Limb (tissue), 2 donors: ENCODE measurements around the gene HDAC1.
"Not testable (repeated sequence)": the region's sequence is repeated elsewhere in the genome, so short reads cannot be mapped to it uniquely, and the experiment has no call there.

ENCODE experiments used
- DNase-seq, 2 donors: peaks; one replicate each; pipeline ENCODE4 v3.0.0-alpha.2; 2016; ENCODE audit errors: extremely low spot score in 2 of 2

The HDAC1 gene

GRCh38 chr1:32273391-32274208 lies 18.3 kb upstream of the HDAC1 start:
- no peak for DNase-seq

DNA sequence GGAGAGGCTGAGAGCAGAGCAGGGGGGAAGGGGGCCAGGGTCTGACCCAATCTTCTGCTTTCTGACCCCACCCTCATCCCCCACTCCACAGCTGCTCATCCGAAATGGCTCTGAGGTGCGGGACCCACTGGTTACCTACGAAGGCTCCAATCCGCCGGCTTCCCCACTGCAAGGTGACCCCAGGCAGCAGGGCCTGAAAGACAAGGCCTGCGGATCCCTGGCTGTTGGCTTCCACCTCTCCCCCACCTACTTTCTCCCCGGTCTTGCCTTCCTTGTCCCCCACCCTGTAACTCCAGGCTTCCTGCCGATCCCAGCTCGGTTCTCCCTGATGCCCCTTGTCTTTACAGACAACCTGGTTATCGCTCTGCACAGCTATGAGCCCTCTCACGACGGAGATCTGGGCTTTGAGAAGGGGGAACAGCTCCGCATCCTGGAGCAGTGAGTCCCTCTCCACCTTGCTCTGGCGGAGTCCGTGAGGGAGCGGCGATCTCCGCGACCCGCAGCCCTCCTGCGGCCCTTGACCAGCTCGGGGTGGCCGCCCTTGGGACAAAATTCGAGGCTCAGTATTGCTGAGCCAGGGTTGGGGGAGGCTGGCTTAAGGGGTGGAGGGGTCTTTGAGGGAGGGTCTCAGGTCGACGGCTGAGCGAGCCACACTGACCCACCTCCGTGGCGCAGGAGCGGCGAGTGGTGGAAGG lies 17.1 kb upstream of the HDAC1 start:
- DNase-seq = no peak

DNA sequence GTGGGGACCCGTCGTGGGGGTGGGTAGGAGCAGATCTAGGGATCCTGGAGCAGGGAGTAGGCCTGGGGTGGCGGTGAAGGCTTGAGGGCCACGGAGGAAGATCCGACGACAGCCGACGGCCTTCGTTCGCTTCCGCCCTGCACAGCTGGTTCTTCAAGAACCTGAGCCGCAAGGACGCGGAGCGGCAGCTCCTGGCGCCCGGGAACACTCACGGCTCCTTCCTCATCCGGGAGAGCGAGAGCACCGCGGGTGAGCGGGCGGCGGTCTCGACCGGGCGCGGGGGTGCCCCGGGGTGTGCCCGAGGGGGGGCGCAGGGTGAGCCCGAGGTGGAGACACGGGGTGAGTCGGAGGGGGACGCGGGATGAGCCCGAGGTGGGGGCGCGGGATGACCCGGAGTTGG lies 16.5 kb upstream of the HDAC1 start:
- DNase-seq = peak in 1 of 2 donors; percentile 43

DNA sequence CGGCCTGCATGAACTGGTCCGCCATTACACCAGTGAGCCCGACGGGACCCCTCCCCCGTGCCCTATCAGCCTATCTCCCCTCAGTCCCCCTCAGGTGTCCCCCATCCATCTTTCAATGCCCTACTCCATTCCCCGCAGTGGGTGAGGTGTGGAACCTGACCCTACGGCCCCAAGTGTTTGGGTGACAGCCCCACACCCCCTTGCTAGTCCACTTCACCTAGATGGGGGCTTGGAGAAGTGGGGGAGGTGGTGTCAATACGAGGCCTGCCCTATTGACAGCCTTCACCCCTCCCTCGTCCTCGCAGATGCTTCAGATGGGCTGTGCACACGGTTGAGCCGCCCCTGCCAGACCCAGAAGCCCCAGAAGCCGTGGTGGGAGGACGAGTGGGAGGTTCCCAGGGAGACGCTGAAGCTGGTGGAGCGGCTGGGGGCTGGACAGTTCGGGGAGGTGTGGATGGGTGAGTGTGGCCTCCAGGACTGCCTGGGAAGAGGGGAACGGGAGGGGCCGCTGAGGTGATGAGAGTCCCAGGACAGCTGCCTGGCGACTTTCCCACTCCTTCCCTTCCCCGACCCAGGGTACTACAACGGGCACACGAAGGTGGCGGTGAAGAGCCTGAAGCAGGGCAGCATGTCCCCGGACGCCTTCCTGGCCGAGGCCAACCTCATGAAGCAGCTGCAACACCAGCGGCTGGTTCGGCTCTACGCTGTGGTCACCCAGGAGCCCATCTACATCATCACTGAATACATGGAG lies 15.7 kb upstream of the HDAC1 start:
- DNase-seq = no peak

- DNase-seq = not testable (repeated sequence)
Measured at GRCh38 chr1:32284777-32285176, 7.1 kb upstream of the HDAC1 start.

- DNase-seq = no peak
Measured at GRCh38 chr1:32285658-32286057, 6.2 kb upstream of the HDAC1 start.

DNA sequence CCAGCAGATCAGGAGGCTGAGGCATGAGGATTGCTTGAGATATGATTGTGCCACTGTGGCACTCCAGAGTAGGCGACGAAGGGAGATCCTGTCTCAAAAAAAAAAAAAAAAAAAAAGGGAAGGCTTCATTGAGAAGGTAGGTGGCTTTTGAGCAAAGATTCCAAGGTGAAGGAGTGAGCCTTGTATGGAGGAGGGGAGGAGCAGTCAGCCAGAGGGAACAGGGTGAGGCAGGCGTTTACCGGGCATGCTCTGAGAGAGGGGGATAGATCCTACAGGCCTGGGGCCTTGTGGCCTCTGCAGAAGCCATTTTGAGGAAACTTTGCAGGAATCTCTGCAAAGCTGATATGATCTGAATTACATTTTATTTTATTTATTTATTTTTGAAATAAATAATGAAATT lies 5.1 kb upstream of the HDAC1 start:
- DNase-seq = no peak

- no peak for DNase-seq
Measured at GRCh38 chr1:32289256-32289655, 2.6 kb upstream of the HDAC1 start.

DNA sequence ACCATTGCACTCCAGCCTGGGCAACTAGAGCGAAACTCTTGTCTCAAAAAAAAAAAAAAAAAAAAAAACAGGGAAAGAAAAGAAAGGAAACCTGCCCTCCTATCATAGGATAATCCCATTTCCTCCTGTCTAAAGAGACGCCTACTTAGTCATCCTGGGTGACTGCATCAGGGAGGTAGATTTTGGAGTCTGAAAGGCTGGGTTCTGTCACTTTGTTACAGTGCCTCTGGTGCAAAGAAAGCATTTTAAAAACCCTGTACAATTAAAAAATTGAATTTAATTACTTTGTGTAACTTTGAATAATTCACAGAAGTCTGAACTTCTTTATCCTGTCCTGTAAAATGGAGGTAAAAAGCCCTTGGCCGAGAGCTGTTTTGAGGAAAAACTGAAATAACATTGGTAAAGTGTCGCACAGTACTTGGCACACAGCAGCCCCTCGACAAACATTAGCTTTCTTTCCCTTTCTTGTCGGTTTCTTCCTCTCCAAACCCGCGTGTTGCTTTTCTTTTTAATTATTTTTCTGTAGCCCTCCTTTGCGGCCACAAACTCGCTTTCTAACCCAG lies 657 bp upstream of the HDAC1 start:
- no peak for DNase-seq

GRCh38 chr1:32298211-32298610 lies 6.3 kb downstream of the HDAC1 start:
- not testable (repeated sequence) for DNase-seq

GRCh38 chr1:32299327-32299726 lies 7.4 kb downstream of the HDAC1 start:
- DNase-seq = no peak

DNA sequence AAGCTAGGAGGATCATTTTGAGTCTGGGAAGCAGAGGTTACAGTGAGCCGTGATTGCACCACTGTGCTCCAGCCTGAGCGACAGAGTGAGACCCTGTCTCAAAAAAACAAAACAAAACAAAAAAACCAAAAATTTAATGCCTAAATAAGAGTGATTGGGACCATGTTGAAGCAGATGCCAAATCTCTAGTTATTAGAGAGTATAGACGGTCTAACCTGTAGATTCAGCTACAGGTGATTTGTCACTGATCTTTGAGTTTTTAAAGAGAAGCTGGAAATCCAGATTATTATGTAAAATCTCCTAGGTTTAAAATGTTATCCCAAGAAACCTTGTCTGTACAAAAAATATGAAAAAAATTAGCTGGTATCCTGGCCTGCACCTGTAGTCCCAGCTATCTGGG lies 11.5 kb downstream of the HDAC1 start:
- DNase-seq = no peak

- DNase-seq = no peak
Measured at GRCh38 chr1:32303997-32304622, 12.2 kb downstream of the HDAC1 start.

DNA sequence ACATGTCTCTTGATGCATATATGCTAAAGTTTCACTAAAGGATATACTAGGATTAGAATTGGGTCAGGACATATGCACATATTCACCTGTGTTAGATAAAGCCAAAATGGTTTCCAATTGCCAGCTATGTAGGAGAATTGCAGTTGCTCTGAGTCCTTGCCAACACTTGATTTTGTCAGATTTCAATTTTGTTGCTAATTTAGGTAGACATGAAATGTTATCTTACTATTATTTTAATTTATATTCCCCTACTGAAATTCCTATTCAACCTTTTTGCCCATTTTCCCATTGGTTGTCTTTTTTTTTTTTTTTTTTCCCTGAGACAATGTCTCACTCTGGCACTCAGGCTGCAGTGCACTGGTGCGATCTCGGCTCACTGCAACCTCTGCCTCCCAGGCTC lies 13.4 kb downstream of the HDAC1 start:
- DNase-seq = no peak

GRCh38 chr1:32307324-32307723 lies 15.4 kb downstream of the HDAC1 start:
- DNase-seq = no peak

- no peak for DNase-seq
Measured at GRCh38 chr1:32309960-32310359, 18.1 kb downstream of the HDAC1 start.

GRCh38 chr1:32311709-32312393 lies 20.0 kb downstream of the HDAC1 start:
- no peak for DNase-seq

GRCh38 chr1:32316903-32317277 lies 25.0 kb downstream of the HDAC1 start:
- no peak for DNase-seq

DNA sequence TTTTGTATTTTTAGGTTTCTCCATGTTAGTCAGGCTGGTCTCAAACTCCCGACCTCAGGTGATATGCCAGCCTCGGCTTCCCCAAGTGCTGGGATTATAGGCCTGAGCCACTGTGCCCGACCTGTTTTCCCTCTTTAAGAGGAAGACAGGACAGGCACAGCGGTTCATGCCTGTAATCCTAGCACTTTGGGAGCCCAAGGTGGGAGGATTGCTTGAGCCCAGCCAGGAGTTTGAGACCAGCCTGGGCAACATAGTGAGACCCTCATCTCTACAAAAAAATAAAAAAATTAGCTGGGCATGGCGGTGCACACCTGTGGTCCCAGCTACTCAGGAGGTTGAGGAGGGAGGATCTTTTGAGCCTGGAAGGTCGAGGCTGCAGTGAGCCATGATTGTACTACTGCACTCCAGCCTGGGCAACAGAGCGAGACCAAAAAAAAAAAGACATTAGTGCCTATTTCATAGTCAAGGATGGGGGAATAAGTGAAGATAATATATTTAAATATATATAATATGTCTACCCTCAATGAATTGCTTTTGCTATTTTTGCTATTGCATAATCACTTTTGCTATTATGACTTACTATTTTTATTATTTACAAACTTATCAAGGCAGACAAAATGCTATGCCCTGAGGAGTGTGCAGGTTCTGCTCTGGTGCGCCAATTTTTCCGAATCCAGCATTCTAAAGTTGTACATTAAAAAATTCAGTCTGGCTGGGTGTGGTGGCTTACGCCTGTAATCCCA lies 26.4 kb downstream of the HDAC1 start:
- DNase-seq = no peak

GRCh38 chr1:32321712-32322291 lies 29.9 kb downstream of the HDAC1 start:
- DNase-seq = no peak
